ENCODE results near the gene NR1H4.
A peak's percentile ranks its signal among the peaks of the same experiment; 100 is the strongest.
"Not testable (repeated sequence)": the region's sequence is repeated elsewhere in the genome, so short reads cannot be mapped to it uniquely, and the experiment has no call there.

NR1H4 gene

DNA sequence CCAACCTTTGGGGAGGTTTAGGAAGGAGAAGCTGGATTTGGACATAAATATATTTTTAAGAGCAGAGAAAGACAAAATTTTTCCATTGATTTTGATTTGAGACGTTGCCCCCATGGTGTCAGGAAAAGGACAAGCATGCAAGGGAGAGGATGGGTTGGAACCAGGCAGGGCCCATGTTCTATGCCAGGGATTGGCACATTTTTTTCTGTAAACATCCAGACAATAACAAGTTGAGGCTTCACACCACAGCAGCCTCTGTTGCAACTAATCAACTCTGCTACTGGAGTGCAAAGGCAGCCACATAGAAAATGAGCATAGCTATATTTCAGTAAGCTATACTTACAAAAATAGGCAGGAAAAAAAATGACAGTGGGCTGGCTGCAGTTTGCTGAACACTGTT, 44.7 kb downstream of the NR1H4 start:
- no peak for DNase-seq

DNA sequence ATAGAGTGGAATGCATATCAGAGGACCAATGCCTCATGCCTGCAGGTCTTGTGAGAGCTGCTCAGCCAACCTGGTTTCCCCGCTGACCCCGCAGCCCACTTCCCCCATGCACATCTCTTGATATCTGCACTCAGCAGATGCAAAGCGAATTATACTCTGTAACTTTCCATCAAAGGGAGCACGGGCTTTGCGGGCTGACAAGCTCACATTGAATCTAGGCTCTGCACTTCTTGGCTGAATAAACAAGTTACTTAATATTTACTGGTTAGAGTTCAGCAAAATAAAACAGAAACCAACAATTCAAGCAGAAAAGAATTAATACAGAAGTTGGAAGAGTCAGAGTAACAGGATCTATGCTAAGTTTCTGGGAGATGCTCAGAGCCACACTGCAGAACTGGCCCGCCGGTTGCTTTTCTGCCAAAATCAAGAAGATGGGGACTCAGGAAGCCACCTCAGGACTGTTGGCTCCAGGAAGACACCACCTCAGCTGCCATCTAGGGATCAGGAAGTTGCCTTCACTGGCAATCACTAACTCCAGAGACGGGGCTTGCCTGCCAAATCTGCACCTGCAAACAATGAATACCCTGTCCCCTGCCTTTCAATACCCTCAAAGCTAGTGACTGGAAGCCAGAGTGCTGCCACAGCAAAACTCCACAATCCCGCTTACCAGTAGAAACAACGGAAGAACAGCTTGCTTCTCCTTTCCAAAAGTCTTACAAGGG, 46.5 kb downstream of the NR1H4 start:
- no peak for DNase-seq

DNA sequence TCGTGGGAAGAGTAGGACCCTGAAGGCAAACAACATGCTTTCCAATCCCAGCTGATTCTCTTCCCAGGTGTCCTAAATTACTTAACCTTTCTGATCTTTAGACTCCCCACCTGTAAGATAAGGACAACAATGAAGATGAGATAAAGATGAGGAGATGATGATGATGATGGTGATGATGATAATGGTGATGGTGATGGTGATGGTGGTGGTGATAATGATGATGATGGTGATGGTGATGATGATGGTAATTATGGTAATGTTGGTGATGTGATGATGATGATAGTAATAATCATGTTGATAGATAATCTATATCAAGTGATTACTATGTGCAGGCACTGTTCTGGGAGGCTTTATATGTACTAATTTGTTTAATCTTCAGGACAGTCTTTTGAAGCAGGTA, 48.3 kb downstream of the NR1H4 start:
- no peak for DNase-seq

DNA sequence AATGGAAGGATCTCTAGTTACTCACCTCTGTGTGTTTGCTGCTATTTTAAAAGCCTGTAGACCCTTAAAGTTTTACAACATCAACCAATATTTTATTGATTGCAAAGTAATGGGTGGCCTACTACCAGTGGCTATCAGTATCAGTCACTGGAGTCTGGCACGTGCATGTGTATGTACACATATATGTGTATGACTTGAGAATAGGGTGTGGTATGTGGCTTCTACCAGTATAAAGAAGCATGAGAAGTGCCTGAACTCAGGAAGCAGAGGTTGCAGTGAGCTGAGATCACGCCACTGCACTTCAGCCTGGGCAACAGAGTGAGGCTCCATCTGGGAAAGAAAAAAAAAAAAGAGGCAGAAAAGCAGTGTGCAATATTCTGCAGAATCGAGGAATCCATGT, 54.4 kb downstream of the NR1H4 start:
- DNase-seq, result no peak

DNA sequence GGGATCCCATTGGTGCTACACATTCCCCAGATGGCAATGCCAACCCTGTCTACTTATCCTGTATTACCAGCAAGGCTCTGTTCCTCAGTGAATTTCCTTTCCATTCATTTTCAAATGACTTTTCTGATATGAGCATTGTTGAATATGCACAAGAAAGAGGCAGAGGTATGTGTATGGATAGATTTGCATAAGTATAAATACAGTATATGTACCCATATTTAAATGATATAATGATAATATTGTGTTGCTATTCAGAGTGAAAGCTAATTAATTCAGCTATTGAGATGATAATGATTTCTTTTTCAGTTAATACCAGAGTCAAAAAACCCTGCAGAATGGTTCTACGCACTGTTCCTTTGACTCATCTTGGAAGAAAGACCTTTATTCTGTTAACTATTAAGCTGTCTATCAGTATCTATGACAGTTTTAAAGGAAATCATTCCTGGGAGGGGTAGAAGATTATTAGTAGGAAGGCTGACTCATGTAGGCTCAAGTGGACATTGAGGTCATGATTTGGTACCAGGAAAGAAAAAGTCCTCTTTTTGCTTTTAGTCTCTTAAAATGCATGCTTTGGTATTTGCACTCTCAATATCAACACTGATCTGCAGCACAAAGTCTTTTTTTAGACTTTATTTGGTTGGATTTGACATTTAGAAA, 54.9 kb downstream of the NR1H4 start:
- DNase-seq, result no peak

DNA sequence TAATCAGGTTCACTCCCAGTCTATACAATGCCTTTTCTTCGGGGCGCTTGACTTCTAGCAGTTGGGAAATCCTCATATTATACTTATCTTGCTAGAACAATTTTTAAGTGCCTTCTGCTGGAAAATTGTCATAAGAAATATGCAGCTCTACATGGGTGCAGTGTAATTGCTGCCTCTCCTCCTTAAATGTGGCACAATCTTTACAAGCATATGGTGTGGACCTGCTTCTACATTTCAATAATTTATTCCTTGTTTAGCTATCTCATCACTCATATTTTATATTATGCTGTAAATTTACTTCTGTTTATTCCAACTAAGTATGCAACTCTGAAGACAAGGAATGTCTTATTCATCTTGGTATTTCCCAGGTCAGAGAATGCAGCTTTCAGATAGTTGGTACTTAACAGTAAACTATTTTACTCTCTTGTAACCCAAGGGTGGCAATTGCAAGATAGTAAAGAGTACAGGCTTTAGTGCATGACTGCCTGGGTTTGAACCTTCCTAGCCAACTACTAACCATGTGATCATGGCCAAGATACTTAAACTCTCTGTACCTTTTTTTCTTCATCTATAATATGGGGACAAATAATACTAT, 56.2 kb downstream of the NR1H4 start:
- no peak for DNase-seq

DNA sequence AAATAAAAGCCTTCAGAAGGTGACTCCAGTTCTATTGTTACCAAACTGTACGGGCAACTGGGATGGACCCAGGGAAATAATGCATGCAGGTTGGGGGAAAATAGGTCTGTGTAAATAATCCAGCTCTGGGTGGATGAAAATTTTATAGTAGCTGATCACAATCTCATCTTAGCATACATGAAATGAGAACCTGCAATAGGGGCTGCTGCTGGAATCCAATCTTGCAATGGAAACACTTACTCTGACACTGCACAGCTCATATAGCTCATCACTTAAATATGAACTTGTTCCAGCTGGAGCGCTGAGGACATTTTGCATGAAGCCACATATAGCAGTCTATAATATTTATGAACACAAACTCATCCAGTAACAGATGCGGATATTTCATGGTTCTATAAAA, 59.7 kb downstream of the NR1H4 start:
- no peak for DNase-seq

DNA sequence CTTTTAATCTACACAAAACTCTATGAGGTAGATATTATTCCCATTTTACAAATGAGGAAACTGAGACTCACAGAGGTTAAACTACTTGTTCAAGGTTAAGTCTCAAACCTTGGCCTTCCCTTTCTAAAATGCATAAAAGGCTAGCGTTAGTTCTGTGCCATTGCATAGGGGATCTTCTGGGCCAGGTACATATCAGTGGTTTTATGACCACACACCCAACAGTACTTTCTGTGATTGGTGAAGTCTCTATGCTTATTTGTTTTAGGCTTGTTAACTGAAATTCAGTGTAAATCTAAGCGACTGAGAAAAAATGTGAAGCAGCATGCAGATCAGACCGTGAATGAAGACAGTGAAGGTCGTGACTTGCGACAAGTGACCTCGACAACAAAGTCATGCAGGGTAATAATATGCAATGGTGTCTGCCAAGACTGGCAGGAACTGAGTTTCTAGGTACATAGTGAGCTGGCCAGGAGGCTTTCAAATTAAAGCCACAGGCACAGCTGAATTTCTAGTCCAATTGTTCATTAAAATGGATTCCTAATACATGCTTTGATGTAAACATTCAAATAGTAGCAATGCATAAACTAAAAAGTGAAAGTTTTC, 61.1 kb downstream of the NR1H4 start:
- DNase-seq, result no peak

DNA sequence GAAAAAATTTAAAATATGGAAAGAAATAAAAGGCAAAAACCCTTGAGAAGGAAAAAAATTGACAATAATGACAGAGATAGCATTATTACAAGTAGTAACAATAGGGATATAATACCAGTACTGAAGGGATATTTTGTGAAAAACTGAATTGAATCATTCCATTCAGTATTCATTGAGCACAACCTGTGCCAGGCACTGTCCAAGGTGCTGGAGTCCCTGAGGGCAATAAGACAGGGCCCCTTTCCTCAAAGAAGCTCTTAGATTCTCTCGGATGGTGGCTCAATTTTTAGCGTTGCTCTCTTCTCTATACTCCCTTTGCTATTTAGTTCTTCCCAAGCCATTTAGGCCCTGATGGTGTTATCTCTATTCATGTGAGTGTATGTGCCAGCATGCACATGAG, 65.5 kb downstream of the NR1H4 start:
- no peak for DNase-seq

DNA sequence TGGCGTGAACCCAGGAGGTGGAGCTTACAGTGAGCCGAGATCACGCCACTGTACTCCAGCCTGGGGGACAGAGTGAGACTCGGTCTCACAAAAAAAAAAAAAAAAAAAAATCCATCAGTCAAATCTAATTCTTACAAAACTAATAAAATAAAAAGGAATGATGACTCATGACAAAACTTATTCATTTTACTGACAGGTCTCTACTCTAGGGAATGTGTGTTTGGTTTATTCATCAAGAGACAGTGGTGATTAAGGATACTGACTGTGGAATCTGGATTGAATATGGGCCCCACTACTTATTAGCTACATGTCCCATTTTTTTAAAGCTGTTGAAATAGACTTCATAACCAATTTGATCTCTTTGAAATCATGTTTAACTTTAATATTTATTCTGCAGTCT, 70.5 kb downstream of the NR1H4 start:
- no peak for DNase-seq

DNA sequence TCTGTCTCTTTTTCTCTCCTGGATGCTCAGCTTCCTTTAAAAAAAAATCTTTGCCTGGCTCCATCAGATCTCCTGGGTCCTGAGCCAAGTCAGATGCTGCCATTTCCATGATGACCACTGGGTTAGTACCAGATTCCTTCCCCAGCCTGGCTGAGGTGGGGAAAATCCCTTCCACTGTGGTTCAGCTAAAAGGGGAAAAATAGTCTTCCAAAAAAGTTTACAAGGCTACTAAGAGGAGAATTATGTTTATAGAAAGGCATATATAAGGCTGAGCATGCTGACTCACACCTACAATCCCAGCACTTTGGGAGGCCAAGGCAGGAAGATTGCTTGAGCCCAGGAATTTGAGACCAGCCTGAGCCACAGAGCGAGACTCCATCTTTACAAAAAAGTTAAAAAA, 71.4 kb downstream of the NR1H4 start:
- DNase-seq, result no peak

DNA sequence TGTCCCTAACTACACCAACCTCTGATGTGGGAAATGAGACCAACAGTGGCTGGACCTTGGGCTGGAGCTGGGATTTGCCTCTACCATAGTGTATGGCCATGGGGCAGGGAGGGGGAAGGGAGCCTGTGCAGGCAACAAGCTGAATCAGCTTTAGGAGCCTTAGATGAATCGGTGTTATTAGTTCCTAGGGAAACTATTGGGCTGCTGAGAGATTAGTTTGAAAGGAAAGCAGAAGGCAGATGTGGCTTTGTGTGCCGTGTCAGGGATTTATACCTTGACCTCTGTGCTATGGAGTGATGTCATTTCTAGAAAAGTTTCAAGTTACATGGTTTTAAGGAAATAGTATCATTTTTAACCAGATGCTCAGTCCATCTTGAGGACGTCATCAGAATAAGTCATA, 80.3 kb downstream of the NR1H4 start:
- no peak for DNase-seq

DNA sequence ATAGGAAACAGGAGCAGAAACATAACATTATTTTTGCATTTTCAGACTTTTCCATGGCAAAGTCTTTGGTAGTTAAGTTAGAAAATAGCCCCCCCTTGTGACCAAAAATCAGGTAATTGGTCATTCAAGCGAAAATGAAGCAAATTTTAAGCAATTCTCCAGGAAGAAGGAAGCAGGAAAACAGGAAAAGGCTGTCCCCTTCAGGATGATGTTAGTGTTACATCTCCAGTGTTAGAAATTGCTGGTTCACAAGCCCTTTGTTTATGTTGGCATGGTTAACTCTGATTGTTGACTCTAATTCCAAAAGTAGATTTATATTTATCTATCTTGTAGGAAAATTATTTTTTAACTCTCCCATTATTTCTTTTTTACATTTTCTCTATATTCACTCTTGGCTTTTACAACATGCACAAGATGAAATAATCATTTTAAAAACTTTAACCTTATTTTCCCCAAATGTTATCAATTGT, 81.0 kb downstream of the NR1H4 start:
- peak; percentile 91 for DNase-seq

DNA sequence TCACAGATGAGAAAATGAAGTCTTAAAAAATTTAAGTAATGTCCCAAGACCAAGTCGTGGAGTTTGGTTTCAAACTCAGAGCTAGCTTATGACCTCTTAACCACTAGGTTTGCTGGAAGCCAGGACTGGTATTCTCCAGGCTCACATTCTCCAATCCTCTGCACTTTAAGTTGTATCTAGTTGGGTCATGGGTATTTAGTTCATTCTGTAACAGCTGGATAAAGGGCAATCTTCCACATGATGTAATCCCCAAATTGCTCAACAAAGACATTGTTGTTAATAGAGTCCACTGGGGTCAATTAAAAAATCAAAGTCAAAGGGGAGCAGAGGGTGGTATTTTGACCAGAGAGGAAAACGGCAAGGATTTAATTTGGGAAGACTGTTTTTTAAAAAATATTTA, 82.1 kb downstream of the NR1H4 start:
- no peak for DNase-seq

DNA sequence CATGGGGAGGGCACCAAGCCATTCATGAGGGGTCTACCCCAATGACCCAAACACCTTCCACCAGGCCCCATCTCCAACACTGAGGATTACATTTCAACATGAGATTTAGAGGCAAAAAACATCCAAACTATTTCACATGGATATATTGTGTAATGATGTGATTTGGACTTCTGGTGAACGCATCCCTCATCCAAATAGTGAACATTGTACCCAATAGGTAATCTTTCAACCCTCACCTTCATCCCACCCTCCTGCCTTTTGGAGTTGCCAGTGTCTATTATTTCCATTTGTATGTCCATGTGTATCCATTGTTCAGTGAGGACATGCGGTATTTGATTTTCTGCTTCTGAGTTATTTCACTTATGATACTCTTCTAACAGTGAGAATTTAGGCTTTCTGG, 83.7 kb downstream of the NR1H4 start:
- no peak for DNase-seq

DNA sequence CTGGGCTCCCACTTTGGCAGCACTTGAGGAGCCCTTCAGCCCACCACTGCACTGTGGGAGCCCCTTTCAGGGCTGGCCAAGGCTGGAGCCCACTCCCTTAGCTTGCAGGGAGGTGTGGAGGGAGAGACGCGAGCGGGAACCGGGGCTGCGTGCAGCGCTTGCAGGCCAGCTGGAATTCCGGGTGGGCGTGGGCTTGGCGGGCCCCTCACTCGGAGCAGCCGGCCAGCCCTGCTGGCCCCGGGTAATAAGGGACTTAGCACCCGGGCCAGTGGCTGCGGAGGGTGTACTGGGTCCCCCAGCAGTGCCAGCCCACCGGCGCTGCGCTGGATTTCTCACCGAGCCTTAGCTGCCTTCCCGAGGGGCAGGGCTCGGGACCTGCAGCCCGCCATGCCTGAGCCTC, 85.6 kb downstream of the NR1H4 start:
- not testable (repeated sequence) for DNase-seq

DNA sequence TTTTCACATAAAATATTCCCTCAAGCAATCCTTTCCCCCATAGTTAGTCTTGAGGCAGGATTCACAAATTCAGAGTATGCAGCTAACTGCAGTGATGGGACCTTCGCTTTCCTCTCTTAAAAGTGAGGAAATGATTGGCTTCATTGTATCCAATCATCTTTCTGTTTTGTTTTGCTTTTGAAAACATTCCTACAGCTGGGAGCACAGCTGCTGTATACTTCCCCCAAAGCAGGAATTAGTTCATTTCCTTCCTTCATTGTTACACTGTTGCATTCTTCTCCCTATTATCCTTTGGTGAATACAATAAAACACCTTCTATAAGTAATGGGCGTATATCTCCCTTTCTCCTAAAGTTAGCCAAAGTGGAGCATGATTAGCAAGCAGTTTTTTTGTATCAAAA, 90.4 kb downstream of the NR1H4 start:
- no peak for DNase-seq

DNA sequence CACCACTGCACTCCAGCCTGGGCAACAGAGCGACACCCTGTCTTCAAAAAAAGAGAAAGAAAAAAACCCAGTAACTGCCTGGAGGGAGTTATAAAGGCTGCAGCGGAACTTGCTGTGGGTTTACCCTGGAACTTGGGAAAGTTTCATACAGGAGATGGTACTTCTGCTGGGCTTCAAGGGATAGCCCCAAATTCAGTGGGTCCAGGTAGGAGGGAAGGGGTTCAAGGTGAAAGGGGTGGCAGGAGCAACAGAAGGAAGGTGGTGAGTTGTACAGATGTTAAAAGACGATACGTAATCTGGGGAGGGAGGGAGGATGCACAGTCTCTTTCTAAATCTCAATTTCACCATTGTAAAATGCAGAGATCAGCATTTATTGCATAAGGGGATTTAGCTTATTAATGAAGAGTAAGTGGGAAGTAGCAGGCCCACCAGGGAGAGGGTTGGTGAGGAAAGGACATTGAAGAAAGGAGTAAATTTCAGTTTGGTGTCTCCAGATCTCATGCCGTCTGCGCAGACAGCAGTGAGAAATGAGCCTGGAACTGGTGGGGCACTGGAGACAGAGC, 91.3 kb downstream of the NR1H4 start:
- DNase-seq, result no peak

DNA sequence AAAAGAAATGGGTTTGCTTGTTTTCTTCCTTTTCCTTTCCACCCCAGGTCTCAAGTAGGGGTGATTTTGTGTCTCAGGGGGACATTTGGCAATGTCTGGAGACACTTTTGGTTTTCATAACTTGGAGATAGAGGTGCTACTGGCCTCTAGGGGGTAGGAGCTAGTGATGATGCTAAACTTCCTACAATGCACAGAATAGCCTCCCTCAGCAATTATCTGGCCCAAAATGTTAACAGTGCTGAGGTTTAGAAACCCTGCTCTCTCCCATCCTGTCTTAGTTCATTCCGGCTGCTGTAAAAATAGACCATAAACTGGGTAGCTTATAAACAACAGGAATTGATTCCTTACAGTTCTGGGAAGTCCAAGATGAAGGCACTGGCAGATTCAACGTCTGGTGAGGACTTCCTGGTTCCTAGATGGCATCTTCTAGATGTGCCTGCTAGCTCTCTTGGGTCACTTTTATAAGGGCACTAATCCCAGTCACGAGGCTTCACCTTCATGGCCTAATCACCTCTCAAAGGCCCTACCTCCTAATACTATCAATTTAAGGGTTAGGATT, 92.4 kb downstream of the NR1H4 start:
- no peak for DNase-seq

DNA sequence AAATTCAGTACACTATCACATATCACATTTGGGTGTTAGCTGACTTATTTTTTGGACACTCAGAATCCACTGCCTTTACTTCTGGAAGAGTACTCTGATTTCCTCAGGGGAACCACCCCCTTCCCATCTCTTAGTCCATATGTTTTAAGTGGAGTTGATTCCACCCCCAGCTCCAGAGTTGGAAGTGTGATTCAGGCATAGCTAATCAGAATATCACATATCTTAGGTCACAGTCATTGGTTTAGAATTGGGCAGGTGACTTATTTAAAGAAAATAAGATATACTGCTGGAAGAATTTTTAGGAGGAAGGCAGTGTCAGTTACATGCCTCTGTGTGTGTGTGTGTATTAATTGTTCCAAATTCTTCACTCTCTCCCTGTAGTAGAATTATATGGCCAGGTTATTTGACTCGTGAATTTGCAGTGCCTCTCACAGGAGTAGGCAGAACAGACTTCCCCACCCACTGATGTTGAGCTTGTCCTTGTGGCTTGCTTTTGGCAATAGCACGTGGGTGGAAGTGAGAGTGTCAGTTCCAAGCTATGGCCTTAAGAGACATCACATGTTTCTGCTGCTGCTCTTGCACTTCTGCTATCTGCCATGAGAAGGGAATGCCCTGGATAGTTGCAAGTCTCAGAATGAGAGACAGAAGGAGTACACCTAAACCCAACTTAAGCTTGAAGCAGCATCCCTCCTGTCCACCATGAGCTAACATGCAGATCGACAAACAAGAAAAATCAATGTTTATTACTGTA, 93.4 kb downstream of the NR1H4 start:
- DNase-seq, result no peak

DNA sequence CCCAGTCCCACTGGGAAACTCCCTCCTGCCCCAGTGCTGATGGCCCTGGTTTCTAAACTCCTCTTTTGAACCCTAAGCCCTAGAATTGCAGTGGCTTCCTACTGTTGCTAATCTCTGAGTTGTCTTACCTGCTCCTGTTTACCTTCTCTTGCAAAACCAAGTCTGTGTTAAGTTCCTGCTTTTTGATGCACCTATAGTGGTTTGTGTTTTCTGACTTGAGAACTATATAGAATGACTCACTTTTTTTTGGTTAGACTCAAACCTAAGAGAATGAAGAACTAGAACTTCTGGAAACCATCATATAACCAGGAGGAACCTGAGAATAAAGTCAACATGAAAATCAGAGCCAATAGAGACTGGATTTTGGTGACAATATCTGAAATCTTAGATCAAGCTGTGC, 94.3 kb downstream of the NR1H4 start:
- no peak for DNase-seq

DNA sequence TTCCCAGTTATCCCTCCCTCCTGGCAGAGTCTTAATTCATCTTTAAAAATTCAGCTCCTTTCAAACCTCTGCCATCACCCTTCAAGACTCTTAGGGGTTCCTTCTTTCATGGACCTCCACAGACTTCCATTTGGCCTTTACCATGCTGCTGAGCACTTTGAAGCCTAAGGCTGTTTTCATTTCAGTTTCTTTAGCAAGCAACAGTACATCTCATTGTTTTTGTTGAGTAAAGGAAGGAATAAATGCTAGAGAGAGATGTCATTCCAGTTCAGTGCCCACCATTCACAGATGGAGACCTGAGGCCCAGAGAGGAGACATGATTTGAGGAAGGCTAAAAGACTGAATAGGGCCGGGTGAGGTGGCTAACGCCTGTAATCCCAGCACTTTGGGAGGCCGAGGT, 98.5 kb downstream of the NR1H4 start:
- DNase-seq, result no peak
